H1 (cell line): ENCODE results near the gene CCDC116. TPM values are rescaled to one million over a fixed set of nuclear protein-coding genes. Genes with fewer than 3 reads are reported as not detected.

Source experiments
- BRCA1 ChIP-seq: IDR thresholded peaks from 2 replicates; pipeline ENCODE4 v1.6.1; 2012; ENCODE audit warnings: low read depth, low read length, improper control_type of control experiment
- POU5F1 ChIP-seq: IDR thresholded peaks from 2 replicates; pipeline ENCODE4 v1.6.1; 2011; ENCODE audit warnings: low read depth, mild to moderate bottlenecking, low read length, moderate library complexity
- SP2 ChIP-seq: IDR thresholded peaks from 2 replicates; pipeline ENCODE4 v1.6.1; 2012; ENCODE audit warnings: mild to moderate bottlenecking, low read length, inconsistent platforms
- SUZ12 ChIP-seq: fragments of 200-600 bp; sonication (generic); IDR thresholded peaks from 2 replicates; pipeline ENCODE4 v1.6.1; 2012; ENCODE audit warnings: mild to moderate bottlenecking, inconsistent platforms, low read length, moderate library complexity, mixed read lengths
- TAF7 ChIP-seq: optimal IDR thresholded peaks from 2 replicates; pipeline ENCODE3; 2011; ENCODE audit warnings: low read depth, mild to moderate bottlenecking, inconsistent platforms, low read length, moderate library complexity, borderline replicate concordance
- TEAD4 ChIP-seq: IDR thresholded peaks from 2 replicates; pipeline ENCODE4 v1.6.1; 2012; ENCODE audit warnings: low read depth, low read length, inconsistent platforms, mixed read lengths
- polyA plus RNA-seq, 7 experiments: library from polyadenylated mRNA; depleted of rRNA in 3 of 7; stranded (reverse) in 5 of 7; unstranded in 2 of 7; fragments of >200 nt in 5 of 7; fragments of 200-250 nt in 2 of 7; gene quantifications; 1 replicate in 5 of 7; 2 replicates in 1 of 7; 4 replicates in 1 of 7; pipeline versions ENCODE4 v1.2.1 to v1.2.3, GENCODE V29; 2011 to 2013; ENCODE audit warnings: missing spikeins in 2 of 7, mixed read lengths in 2 of 7
- total RNA-seq: library from RNA; stranded (reverse); fragmentation: NEBNext Ultra II Directional; extraction: Animal tissue kit (Norgen Biotek cat#: 25700); gene quantifications from 2 replicates; pipeline ENCODE4 v1.2.1, GENCODE V29; 2021

The CCDC116 gene
- total and polyA plus RNA-seq, 2 of the 8 experiments (the other 6 are each of a cell fraction or from before 2014, with no cell fraction given), result 0.08 TPM; not detected in 1

- TF ChIP-seq SUZ12, result no peak
- TF ChIP-seq TEAD4, result no peak
- TF ChIP-seq TAF7, result no peak
- TF ChIP-seq POU5F1, result no peak
- TF ChIP-seq BRCA1, result no peak
- no peak for TF ChIP-seq SP2
- TF ChIP-seq, all 59 proteins: peak for 0
Observed at GRCh38 chr22:21682385-21683175, 50.0 kb downstream of the CCDC116 start (continued).
